MG63 (cell line): ENCODE results near the gene ARSB. TPM values are rescaled to one million over a fixed set of nuclear protein-coding genes. Genes with fewer than 3 reads are reported as not detected.

Experiments
- DNase-seq: peaks from one replicate; pipeline ENCODE4 v3.0.0-alpha.2; 2020
- H3K27me3 ChIP-seq: fragments of 250-450 bp; sonication (Bioruptor Pico); 2 replicates; pipeline ENCODE4 v1.5.1; 2020; ENCODE audit warnings: mild to moderate bottlenecking, moderate library complexity
- H3K36me3 ChIP-seq: fragments of 250-450 bp; sonication (Bioruptor Pico); 2 replicates; pipeline ENCODE4 v1.5.1; 2020; ENCODE audit warnings: mild to moderate bottlenecking, moderate library complexity
- H3K4me3 ChIP-seq: fragments of 250-450 bp; sonication (Bioruptor Pico); 2 replicates; pipeline ENCODE4 v1.5.1; 2020; ENCODE audit warnings: mild to moderate bottlenecking, moderate library complexity
- H3K9me3 ChIP-seq: fragments of 250-450 bp; sonication (Bioruptor Pico); 2 replicates; pipeline ENCODE4 v1.5.1; 2020; ENCODE audit warnings: mild to moderate bottlenecking, moderate library complexity
- total RNA-seq: library from RNA; depleted of rRNA; stranded (reverse); fragments of >200 nt; shearing (Covaris generic); gene quantifications from 2 replicates; pipeline ENCODE4 v1.2.3, GENCODE V29; 2014; ENCODE audit warnings: low replicate concordance

ARSB gene
- total RNA-seq, 1 experiment from 2014 or later = 10.2 TPM

GRCh38 chr5:78811121-78811817, 173.8 kb downstream of the ARSB start:
- Histone ChIP-seq H3K9me3 (no peaks in the 10 kb centered on the region), H3K4me3 (no peak overlapping the region), H3K27me3 (no peaks in the 10 kb centered on the region), H3K36me3 (no peaks in the 10 kb centered on the region)
- no peak for DNase-seq

GRCh38 chr5:78810098-78810920, 174.8 kb downstream of the ARSB start:
- Histone ChIP-seq H3K36me3 (no peaks in the 10 kb centered on the region), H3K4me3 (no peak overlapping the region), H3K27me3 (no peaks in the 10 kb centered on the region), H3K9me3 (no peaks in the 10 kb centered on the region)
- DNase-seq = no peak

- H3K4me3 ChIP-seq = no peak overlapping the region
- H3K36me3 ChIP-seq = no peaks in the 10 kb centered on the region
- no peaks in the 10 kb centered on the region for H3K27me3 ChIP-seq
- DNase-seq = no peak
- H3K9me3 ChIP-seq = no peaks in the 10 kb centered on the region
Measured at GRCh38 chr5:78809444-78809843, 175.7 kb downstream of the ARSB start.

- DNase-seq = no peak
- no peaks in the 10 kb centered on the region for H3K36me3 ChIP-seq
Measured at GRCh38 chr5:78808818-78809217, 176.3 kb downstream of the ARSB start.

GRCh38 chr5:78808380-78808779, 176.7 kb downstream of the ARSB start:
- H3K36me3 ChIP-seq = no peaks in the 10 kb centered on the region
- no peaks in the 10 kb centered on the region for H3K27me3 ChIP-seq
- H3K9me3 ChIP-seq = no peaks in the 10 kb centered on the region
- DNase-seq = no peak
- H3K4me3 ChIP-seq = no peak overlapping the region

More at GRCh38 chr5:78808818-78809217, 176.3 kb downstream of the ARSB start:
- Histone ChIP-seq H3K4me3 (no peak overlapping the region), H3K27me3 (no peaks in the 10 kb centered on the region), H3K9me3 (no peaks in the 10 kb centered on the region)

- no peaks in the 10 kb centered on the region for H3K27me3 ChIP-seq
- no peaks in the 10 kb centered on the region for H3K36me3 ChIP-seq
- peak; percentile 74 for DNase-seq
- no peak overlapping the region for H3K4me3 ChIP-seq
- no peaks in the 10 kb centered on the region for H3K9me3 ChIP-seq
Measured at GRCh38 chr5:78806544-78806943, 178.6 kb downstream of the ARSB start.

GRCh38 chr5:78805474-78806124, 179.5 kb downstream of the ARSB start:
- no peaks in the 10 kb centered on the region for H3K36me3 ChIP-seq
- DNase-seq = no peak
- no peaks in the 10 kb centered on the region for H3K27me3 ChIP-seq
- no peak overlapping the region for H3K4me3 ChIP-seq
- H3K9me3 ChIP-seq = no peaks in the 10 kb centered on the region

- no peaks in the 10 kb centered on the region for H3K27me3 ChIP-seq
- DNase-seq = no peak
Measured at GRCh38 chr5:78804995-78805394, 180.1 kb downstream of the ARSB start.

GRCh38 chr5:78803941-78804340, 181.2 kb downstream of the ARSB start:
- H3K27me3 ChIP-seq = no peaks in the 10 kb centered on the region
- no peak overlapping the region for H3K4me3 ChIP-seq
- DNase-seq = no peak
- H3K9me3 ChIP-seq = no peaks in the 10 kb centered on the region
- H3K36me3 ChIP-seq = no peaks in the 10 kb centered on the region

More at GRCh38 chr5:78804995-78805394, 180.1 kb downstream of the ARSB start:
- Histone ChIP-seq H3K9me3 (no peaks in the 10 kb centered on the region), H3K4me3 (no peak overlapping the region), H3K36me3 (no peaks in the 10 kb centered on the region)

GRCh38 chr5:78803353-78803752, 181.8 kb downstream of the ARSB start:
- DNase-seq = peak; percentile 23
- no peak overlapping the region for H3K4me3 ChIP-seq
- H3K9me3 ChIP-seq = no peaks in the 10 kb centered on the region

GRCh38 chr5:78801413-78801812, 183.7 kb downstream of the ARSB start:
- Histone ChIP-seq H3K36me3 (no peaks in the 10 kb centered on the region), H3K4me3 (no peak overlapping the region)
- DNase-seq = no peak

More at GRCh38 chr5:78803353-78803752, 181.8 kb downstream of the ARSB start:
- H3K27me3 ChIP-seq = no peaks in the 10 kb centered on the region
- H3K36me3 ChIP-seq = no peaks in the 10 kb centered on the region

GRCh38 chr5:78799266-78800017, 185.7 kb downstream of the ARSB start:
- H3K27me3 ChIP-seq = no peaks in the 10 kb centered on the region
- H3K36me3 ChIP-seq = no peaks in the 10 kb centered on the region
- peak; percentile 52 for DNase-seq
- no peaks in the 10 kb centered on the region for H3K9me3 ChIP-seq
- H3K4me3 ChIP-seq = no peak overlapping the region

More at GRCh38 chr5:78801413-78801812, 183.7 kb downstream of the ARSB start:
- no peaks in the 10 kb centered on the region for H3K27me3 ChIP-seq
- no peaks in the 10 kb centered on the region for H3K9me3 ChIP-seq

GRCh38 chr5:78798673-78799029, 186.5 kb downstream of the ARSB start:
- no peaks in the 10 kb centered on the region for H3K36me3 ChIP-seq
- no peaks in the 10 kb centered on the region for H3K27me3 ChIP-seq
- no peaks in the 10 kb centered on the region for H3K9me3 ChIP-seq
- DNase-seq = no peak
- H3K4me3 ChIP-seq = no peak overlapping the region

GRCh38 chr5:78797936-78798672, 187.0 kb downstream of the ARSB start:
- peak; percentile 44 for DNase-seq
- H3K4me3 ChIP-seq = no peak overlapping the region
- H3K27me3 ChIP-seq = no peaks in the 10 kb centered on the region
- H3K36me3 ChIP-seq = no peaks in the 10 kb centered on the region
- no peaks in the 10 kb centered on the region for H3K9me3 ChIP-seq

GRCh38 chr5:78795757-78796156, 189.4 kb downstream of the ARSB start:
- Histone ChIP-seq H3K27me3 (no peaks in the 10 kb centered on the region), H3K36me3 (no peaks in the 10 kb centered on the region), H3K9me3 (no peaks in the 10 kb centered on the region), H3K4me3 (no peak overlapping the region)
- no peak for DNase-seq

GRCh38 chr5:78794693-78795215, 190.4 kb downstream of the ARSB start:
- Histone ChIP-seq H3K4me3 (no peak overlapping the region), H3K36me3 (no peaks in the 10 kb centered on the region), H3K9me3 (no peaks in the 10 kb centered on the region), H3K27me3 (no peaks in the 10 kb centered on the region)
- no peak for DNase-seq
